PFSK-1 (cell line): ENCODE data around the gene USPL1.

Experiments used
- FOXP2 ChIP-seq: optimal IDR thresholded peaks from 2 replicates; pipeline ENCODE3; 2011; ENCODE audit warnings: borderline replicate concordance, control low read depth, inconsistent platforms; ENCODE audit not compliant: insufficient read depth; ENCODE audit errors: extremely low read length, extremely low read depth
- POLR2AphosphoS5 ChIP-seq: IDR thresholded peaks from 2 replicates; pipeline ENCODE4 v1.6.1; 2012; ENCODE audit warnings: low read depth, mild to moderate bottlenecking, control low read depth, low read length, moderate library complexity
- REST ChIP-seq, 2 experiments: IDR thresholded peaks; 2 replicates each; pipeline versions ENCODE4 v1.6.1 to v1.8.0; 2011 to 2012; ENCODE audit warnings: low read depth in 2 of 2, low read length in 2 of 2, control low read depth in 1 of 2, inconsistent platforms in 1 of 2, mild to moderate bottlenecking in 1 of 2, moderate library complexity in 1 of 2; ENCODE audit not compliant: insufficient read depth in 1 of 2
- SIN3A ChIP-seq: IDR thresholded peaks from 2 replicates; pipeline ENCODE4 v1.6.1; 2012; ENCODE audit warnings: mild to moderate bottlenecking, low read length, moderate library complexity, borderline replicate concordance; ENCODE audit not compliant: insufficient read depth
- TAF1 ChIP-seq: IDR thresholded peaks from 2 replicates; pipeline ENCODE4 v1.6.1; 2012; ENCODE audit warnings: low read length, control low read depth, borderline replicate concordance; ENCODE audit not compliant: insufficient read depth

Gene USPL1

DNA sequence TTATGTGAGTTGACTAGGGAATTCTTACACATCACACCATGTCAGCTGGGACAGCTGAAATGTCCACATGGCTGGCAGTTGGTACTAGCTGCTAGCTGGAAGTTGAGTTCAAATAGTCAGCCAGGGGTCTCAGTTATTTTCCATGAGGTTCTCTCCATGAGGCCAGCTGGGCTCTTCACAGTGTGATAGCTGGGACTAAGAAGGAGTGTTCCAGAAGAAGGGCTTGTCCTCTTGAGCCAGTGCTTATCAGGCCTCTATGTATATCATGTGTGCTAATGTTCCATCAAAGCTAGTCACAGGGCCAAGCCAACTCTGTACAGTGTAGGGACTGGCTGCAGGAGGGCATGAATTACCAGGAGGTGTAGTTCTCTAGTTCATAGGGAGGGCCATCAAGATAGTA, 11.8 kb downstream of the USPL1 start:
- TF ChIP-seq FOXP2, result no peak
- TF ChIP-seq POLR2AphosphoS5, result no peak
- TF ChIP-seq SIN3A, result no peak
- TF ChIP-seq TAF1, result no peak
- no peak for TF ChIP-seq REST (IDR thresholded peaks at IDR 0.05; ENCODE audit: insufficient read depth in 1 of 2, low read depth in 2 of 2, low read length in 2 of 2)

DNA sequence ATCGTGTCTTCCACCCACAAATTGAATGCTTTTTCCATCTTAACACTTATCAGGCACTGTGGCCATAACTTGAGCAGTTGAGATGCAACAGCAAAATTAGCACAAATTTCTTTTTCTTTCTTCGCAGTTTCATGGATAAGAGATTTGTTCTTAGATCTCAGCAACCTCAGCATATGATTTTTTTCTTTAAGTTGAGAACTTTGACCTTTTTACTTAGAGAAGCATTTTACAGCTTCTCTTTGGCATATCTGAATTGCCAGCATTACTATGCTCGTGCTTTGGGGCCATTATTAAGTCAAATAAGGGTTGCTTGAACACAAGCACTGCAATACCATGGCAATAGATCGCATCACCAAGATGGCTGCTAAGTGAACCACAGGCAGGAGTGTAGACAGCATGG, 16.1 kb downstream of the USPL1 start:
- TF ChIP-seq FOXP2 (no peak), SIN3A (no peak), POLR2AphosphoS5 (no peak), TAF1 (no peak), REST (IDR thresholded peaks at IDR 0.05; ENCODE audit: insufficient read depth in 1 of 2, low read depth in 2 of 2, low read length in 2 of 2) (no peak)

- TF ChIP-seq REST (IDR thresholded peaks at IDR 0.05; ENCODE audit: insufficient read depth in 1 of 2, low read depth in 2 of 2, low read length in 2 of 2), result no peak
- TF ChIP-seq TAF1, result no peak
- no peak for TF ChIP-seq FOXP2
- no peak for TF ChIP-seq POLR2AphosphoS5
- no peak for TF ChIP-seq SIN3A
Measured at GRCh38 chr13:30634838-30635237, 17.1 kb downstream of the USPL1 start.

GRCh38 chr13:30638301-30638700, 20.6 kb downstream of the USPL1 start:
- TF ChIP-seq REST (IDR thresholded peaks at IDR 0.05; ENCODE audit: insufficient read depth in 1 of 2, low read depth in 2 of 2, low read length in 2 of 2) (no peak), POLR2AphosphoS5 (no peak), TAF1 (no peak), FOXP2 (no peak), SIN3A (no peak)

DNA sequence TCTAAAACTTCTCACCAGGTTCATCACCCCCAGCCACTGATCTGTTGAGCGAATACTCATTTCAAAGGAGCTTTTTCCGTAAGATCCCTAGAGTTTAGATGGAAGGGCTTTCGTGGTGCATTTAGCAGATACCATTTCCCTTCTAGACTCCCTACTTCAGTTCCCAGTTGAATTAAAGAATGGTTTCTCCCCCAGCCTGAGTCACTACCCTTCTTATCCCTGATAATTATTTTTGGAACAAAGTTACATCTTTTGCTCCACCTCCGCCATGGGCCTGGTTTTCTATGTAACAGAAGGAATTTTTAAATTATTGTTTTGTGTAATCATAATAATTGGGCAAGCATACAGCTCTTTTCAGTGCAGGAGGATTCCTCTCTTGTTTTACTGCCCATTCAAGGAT, 22.0 kb downstream of the USPL1 start:
- TF ChIP-seq SIN3A (no peak), POLR2AphosphoS5 (no peak), REST (IDR thresholded peaks at IDR 0.05; ENCODE audit: insufficient read depth in 1 of 2, low read depth in 2 of 2, low read length in 2 of 2) (no peak), FOXP2 (no peak), TAF1 (no peak)
